Stimulated activated CD8-positive, alpha-beta memory T cell treated with anti-CD3 and anti-CD28 coated beads, Interleukin-15, amount 100 ng/mL, for 48 hours (primary cell): ENCODE measurements around the gene CEACAM8.
"Not testable (repeated sequence)": the region's sequence is repeated elsewhere in the genome, so short reads cannot be mapped to it uniquely, and the experiment has no call there.

Experiments used
- DNase-seq, 2 donors: peaks; one replicate each; pipeline ENCODE4 v3.0.0-alpha.2; 2020; ENCODE audit warnings: low read depth in 2 of 2

Gene CEACAM8

GRCh38 chr19:42594617-42595489, at the start of gene CEACAM8:
CEACAM8 (minus strand) TSS chr19:42594924; CDS start chr19:42594828, 96 bp downstream.
- DNase-seq, result no peak

- not testable (repeated sequence) for DNase-seq
Observed at GRCh38 chr19:42639324-42640092, 44.8 kb upstream of the CEACAM8 start.

GRCh38 chr19:42635233-42635539, 40.5 kb upstream of the CEACAM8 start:
- no peak for DNase-seq

- peak; percentile 20 to 23 for DNase-seq
Observed at GRCh38 chr19:42634409-42635232, 39.9 kb upstream of the CEACAM8 start.

- no peak for DNase-seq
Observed at GRCh38 chr19:42629191-42629590, 34.5 kb upstream of the CEACAM8 start.

GRCh38 chr19:42628411-42629140, 33.9 kb upstream of the CEACAM8 start:
- DNase-seq, result peak in 1 of 2 donors; percentile 30

- no peak for DNase-seq
Observed at GRCh38 chr19:42627916-42628315, 33.2 kb upstream of the CEACAM8 start.

GRCh38 chr19:42626181-42626580, 31.5 kb upstream of the CEACAM8 start:
- DNase-seq, result no peak

- no peak for DNase-seq
Observed at GRCh38 chr19:42619271-42619670, 24.5 kb upstream of the CEACAM8 start.

- no peak for DNase-seq
Observed at GRCh38 chr19:42613666-42614065, 18.9 kb upstream of the CEACAM8 start.

GRCh38 chr19:42610401-42610915, 15.7 kb upstream of the CEACAM8 start:
- DNase-seq, result not testable (repeated sequence)

- peak; percentile 27 to 34 for DNase-seq
Observed at GRCh38 chr19:42606660-42607351, 12.1 kb upstream of the CEACAM8 start.

GRCh38 chr19:42601811-42602443, 7.2 kb upstream of the CEACAM8 start:
- no peak for DNase-seq

GRCh38 chr19:42596391-42597072, 1.8 kb upstream of the CEACAM8 start:
- no peak for DNase-seq

GRCh38 chr19:42595550-42596172, 937 bp upstream of the CEACAM8 start:
- no peak for DNase-seq

GRCh38 chr19:42589792-42590191, 4.9 kb downstream of the CEACAM8 start:
- no peak for DNase-seq

GRCh38 chr19:42584466-42584865, 10.3 kb downstream of the CEACAM8 start:
- DNase-seq, result no peak

- no peak for DNase-seq
Observed at GRCh38 chr19:42577016-42577415, 17.7 kb downstream of the CEACAM8 start.

GRCh38 chr19:42576241-42576640, 18.5 kb downstream of the CEACAM8 start:
- DNase-seq, result no peak
